Measurements from ENCODE around the gene C1orf198.

Gene C1orf198

DNA sequence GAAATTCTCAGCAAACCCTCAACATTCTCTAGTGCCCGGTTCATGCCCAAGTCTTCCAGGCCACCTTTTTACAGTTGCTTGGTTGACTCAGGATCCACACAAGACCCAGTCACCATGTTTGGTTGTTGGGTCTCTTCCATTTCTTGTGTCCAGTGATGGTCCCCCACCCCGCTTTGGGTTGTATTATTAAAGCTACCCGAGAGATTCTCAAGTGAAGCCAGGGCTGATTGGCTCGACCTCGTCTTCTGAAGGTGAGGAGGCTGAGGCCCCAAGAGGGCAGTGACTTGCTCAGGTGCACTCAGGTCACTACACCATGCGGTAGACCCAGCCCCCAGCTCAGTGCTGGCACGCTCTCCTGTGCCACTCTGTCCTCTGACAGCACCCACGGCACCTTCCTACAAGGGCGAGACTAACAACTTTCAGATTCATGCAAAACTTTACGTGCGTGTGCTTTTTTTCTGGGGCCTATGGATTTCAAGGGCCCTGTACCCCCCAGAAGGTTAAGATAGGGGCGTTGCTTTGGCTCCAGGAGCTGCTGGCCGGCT lies 70.9 kb downstream of the C1orf198 start:
- no peaks in the 10 kb centered on the region for H3K36me3 ChIP-seq (replicated peaks; ENCODE audit: low read depth, low read length)
- no peaks in the 10 kb centered on the region for H3K9me3 ChIP-seq (ENCODE audit: insufficient read depth, low read length)
- H3K4me3 ChIP-seq (ENCODE audit: low read length): no peak overlapping the region
- H4K20me1 ChIP-seq (ENCODE audit: insufficient read depth, low read length): no peaks in the 10 kb centered on the region
- H3K4me2 ChIP-seq (ENCODE audit: low read length): no peak overlapping the region
- no peak overlapping the region for H2AFZ ChIP-seq (ENCODE audit: low read depth, low read length)
- peaks cover 13% of the 10 kb centered on the region; the same call in 1 of the 2 replicates for H3K27me3 ChIP-seq (ENCODE audit: low read depth, low read length)
- no peak overlapping the region for H3K9ac ChIP-seq (ENCODE audit: low read length)
- no peak overlapping the region for H3K27ac ChIP-seq (ENCODE audit: low read length)
- no peaks in the 10 kb centered on the region for H3K4me1 ChIP-seq (ENCODE audit: low read length)
- TF ChIP-seq EZH2phosphoT487 (IDR thresholded peaks at IDR 0.05; ENCODE audit: low read depth): no peak
- TF ChIP-seq, protein P1, sequence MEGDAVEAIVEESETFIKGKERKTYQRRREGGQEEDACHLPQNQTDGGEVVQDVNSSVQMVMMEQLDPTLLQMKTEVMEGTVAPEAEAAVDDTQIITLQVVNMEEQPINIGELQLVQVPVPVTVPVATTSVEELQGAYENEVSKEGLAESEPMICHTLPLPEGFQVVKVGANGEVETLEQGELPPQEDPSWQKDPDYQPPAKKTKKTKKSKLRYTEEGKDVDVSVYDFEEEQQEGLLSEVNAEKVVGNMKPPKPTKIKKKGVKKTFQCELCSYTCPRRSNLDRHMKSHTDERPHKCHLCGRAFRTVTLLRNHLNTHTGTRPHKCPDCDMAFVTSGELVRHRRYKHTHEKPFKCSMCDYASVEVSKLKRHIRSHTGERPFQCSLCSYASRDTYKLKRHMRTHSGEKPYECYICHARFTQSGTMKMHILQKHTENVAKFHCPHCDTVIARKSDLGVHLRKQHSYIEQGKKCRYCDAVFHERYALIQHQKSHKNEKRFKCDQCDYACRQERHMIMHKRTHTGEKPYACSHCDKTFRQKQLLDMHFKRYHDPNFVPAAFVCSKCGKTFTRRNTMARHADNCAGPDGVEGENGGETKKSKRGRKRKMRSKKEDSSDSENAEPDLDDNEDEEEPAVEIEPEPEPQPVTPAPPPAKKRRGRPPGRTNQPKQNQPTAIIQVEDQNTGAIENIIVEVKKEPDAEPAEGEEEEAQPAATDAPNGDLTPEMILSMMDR (IDR thresholded peaks at IDR 0.05; ENCODE audit: low read depth, low read length): no peak
- H3K79me2 ChIP-seq (ENCODE audit: low read length): no peaks in the 10 kb centered on the region

DNA sequence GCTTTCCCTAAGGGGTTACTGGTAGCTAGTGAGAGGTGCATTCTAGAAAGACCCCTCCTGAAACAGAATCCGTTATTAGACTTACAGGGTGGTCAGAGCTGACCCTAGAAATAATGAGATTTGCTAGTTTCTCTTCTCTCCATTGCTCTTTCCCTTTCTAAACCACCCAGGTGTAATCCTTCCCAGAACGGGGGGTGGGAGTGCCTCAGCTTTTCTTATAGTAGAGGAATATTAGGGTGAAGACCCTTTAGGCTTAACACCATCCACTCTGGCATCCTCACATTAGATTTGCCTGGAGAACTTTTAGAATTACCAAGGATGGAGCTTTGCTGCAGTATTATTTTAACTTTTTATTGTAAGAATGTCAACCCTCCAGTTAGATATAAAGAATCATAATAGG lies 71.7 kb downstream of the C1orf198 start:
- Histone ChIP-seq H3K79me2 (ENCODE audit: low read length) (no peaks in the 10 kb centered on the region), H3K9ac (ENCODE audit: low read length) (no peak overlapping the region), H3K27ac (ENCODE audit: low read length) (no peak overlapping the region), H3K27me3 (ENCODE audit: low read depth, low read length) (peaks cover 17% of the 10 kb centered on the region), H3K36me3 (replicated peaks; ENCODE audit: low read depth, low read length) (no peaks in the 10 kb centered on the region), H3K4me2 (ENCODE audit: low read length) (no peak overlapping the region), H2AFZ (ENCODE audit: low read depth, low read length) (no peak overlapping the region), H3K4me3 (ENCODE audit: low read length) (no peak overlapping the region), H3K4me1 (ENCODE audit: low read length) (no peaks in the 10 kb centered on the region), H4K20me1 (ENCODE audit: insufficient read depth, low read length) (no peaks in the 10 kb centered on the region), H3K9me3 (ENCODE audit: insufficient read depth, low read length) (no peaks in the 10 kb centered on the region)
- TF ChIP-seq, protein P1 (IDR thresholded peaks at IDR 0.05; ENCODE audit: low read depth, low read length): no peak
- no peak for TF ChIP-seq EZH2phosphoT487 (IDR thresholded peaks at IDR 0.05; ENCODE audit: low read depth)

DNA sequence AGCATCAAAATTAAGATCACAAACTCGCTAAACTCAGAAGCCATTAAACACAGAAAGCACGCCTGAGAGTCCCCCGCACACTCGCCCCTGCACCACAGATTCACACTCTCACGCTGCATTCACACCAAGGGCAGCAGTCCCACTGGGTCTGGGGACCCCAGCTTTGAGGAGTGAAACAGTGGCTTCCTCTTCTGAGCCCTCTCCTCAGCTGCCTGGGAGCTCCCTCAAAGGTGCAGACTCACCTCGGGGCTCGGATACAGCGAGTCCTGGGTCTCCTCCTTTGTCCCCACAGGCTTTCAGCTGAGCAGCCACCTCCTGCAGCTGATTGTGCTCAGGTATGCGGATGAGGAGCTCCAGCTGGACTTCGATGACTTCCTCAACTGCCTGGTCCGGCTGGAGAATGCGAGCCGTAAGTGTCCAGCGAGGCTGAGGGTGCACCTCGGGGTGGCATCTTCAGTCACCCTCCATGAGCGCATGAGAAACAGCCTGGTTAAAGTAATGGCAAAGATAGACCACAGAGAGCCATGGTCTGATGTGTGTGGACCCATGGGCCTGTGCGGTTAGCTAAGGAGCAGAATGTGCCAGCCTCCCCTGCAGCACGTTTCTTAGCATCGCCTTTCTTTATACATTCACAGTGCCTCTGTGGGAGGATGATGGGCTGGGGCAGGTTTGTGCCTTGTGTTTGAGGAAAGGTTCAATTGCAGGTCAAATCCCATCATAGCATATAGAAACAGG lies 73.3 kb downstream of the C1orf198 start:
- no peak for TF ChIP-seq EZH2phosphoT487 (IDR thresholded peaks at IDR 0.05; ENCODE audit: low read depth)
- TF ChIP-seq, protein P1 (IDR thresholded peaks at IDR 0.05; ENCODE audit: low read depth, low read length): no peak
- no peaks in the 10 kb centered on the region for H3K79me2 ChIP-seq (ENCODE audit: low read length)
- no peak overlapping the region for H3K27ac ChIP-seq (ENCODE audit: low read length)
- no peak overlapping the region for H2AFZ ChIP-seq (ENCODE audit: low read depth, low read length)
- no peak overlapping the region for H3K4me3 ChIP-seq (ENCODE audit: low read length)
- no peaks in the 10 kb centered on the region for H3K9me3 ChIP-seq (ENCODE audit: insufficient read depth, low read length)
- H3K36me3 ChIP-seq (replicated peaks; ENCODE audit: low read depth, low read length): no peaks in the 10 kb centered on the region
- H4K20me1 ChIP-seq (ENCODE audit: insufficient read depth, low read length): no peaks in the 10 kb centered on the region
- H3K4me1 ChIP-seq (ENCODE audit: low read length): no peaks in the 10 kb centered on the region
- H3K4me2 ChIP-seq (ENCODE audit: low read length): no peak overlapping the region
- H3K9ac ChIP-seq (ENCODE audit: low read length): no peak overlapping the region
- peaks cover 19% of the 10 kb centered on the region for H3K27me3 ChIP-seq (ENCODE audit: low read depth, low read length)

DNA sequence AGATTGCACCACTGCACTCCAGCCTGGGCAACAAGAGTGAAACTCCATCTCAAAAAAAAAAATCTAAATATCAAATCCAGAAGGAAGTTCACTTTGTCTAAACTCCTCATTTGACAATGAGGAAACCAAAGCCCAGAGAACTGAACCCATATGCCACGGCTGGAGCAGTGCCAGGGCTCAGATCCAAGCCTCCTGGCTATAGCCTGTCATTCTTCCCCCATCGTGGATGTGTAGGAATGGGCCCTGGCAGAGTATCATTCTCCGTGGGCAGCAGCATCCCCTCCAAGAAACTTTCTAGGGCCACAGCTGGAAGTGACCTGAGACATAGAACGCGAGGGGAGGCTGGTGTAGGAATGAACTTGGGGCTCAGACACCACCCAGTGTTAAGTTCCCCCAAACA lies 73.9 kb downstream of the C1orf198 start:
- Histone ChIP-seq H2AFZ (ENCODE audit: low read depth, low read length) (no peak overlapping the region), H3K4me3 (ENCODE audit: low read length) (no peak overlapping the region), H3K27ac (ENCODE audit: low read length) (no peak overlapping the region), H3K36me3 (replicated peaks; ENCODE audit: low read depth, low read length) (no peaks in the 10 kb centered on the region), H3K9me3 (ENCODE audit: insufficient read depth, low read length) (no peaks in the 10 kb centered on the region), H4K20me1 (ENCODE audit: insufficient read depth, low read length) (no peaks in the 10 kb centered on the region), H3K27me3 (ENCODE audit: low read depth, low read length) (peaks cover 25% of the 10 kb centered on the region), H3K9ac (ENCODE audit: low read length) (no peak overlapping the region), H3K4me2 (ENCODE audit: low read length) (no peak overlapping the region), H3K79me2 (ENCODE audit: low read length) (no peaks in the 10 kb centered on the region), H3K4me1 (ENCODE audit: low read length) (no peaks in the 10 kb centered on the region)
- TF ChIP-seq, protein P1 (IDR thresholded peaks at IDR 0.05; ENCODE audit: low read depth, low read length): no peak
- TF ChIP-seq EZH2phosphoT487 (IDR thresholded peaks at IDR 0.05; ENCODE audit: low read depth): no peak
